ENCODE data around the gene MB.

MB gene

GRCh38 chr22:35559354-35560005 is 57.6 kb downstream of the MB start:
- Histone ChIP-seq H3K9me3 (ENCODE audit: control insufficient read depth in 2 of 2, low read length in 2 of 2) (no peaks in the 10 kb centered on the region), H3K27ac (ENCODE audit: low read length) (no peak overlapping the region), H3K9ac (ENCODE audit: low read length in 2 of 2) (no peak overlapping the region), H3K36me3 (ENCODE audit: control insufficient read depth in 2 of 2, insufficient read depth in 2 of 2, low read length in 2 of 2) (no peaks in the 10 kb centered on the region), H3K27me3 (ENCODE audit: control insufficient read depth in 1 of 2, insufficient read depth in 2 of 2, low read length in 2 of 2) (no peaks in the 10 kb centered on the region), H3K4me1 (ENCODE audit: control insufficient read depth, insufficient read depth, low read length) (peaks cover 2% of the 10 kb centered on the region), H3K4me3 (ENCODE audit: low read length in 2 of 2) (no peak overlapping the region)

- Histone ChIP-seq H3K9me3 (ENCODE audit: control insufficient read depth in 2 of 2, low read length in 2 of 2) (no peaks in the 10 kb centered on the region), H3K4me1 (ENCODE audit: control insufficient read depth, insufficient read depth, low read length) (no peaks in the 10 kb centered on the region), H3K27ac (ENCODE audit: low read length) (no peak overlapping the region), H3K9ac (ENCODE audit: low read length in 2 of 2) (no peak overlapping the region), H3K36me3 (ENCODE audit: control insufficient read depth in 2 of 2, insufficient read depth in 2 of 2, low read length in 2 of 2) (no peaks in the 10 kb centered on the region), H3K4me3 (ENCODE audit: low read length in 2 of 2) (no peak overlapping the region), H3K27me3 (ENCODE audit: control insufficient read depth in 1 of 2, insufficient read depth in 2 of 2, low read length in 2 of 2) (no peaks in the 10 kb centered on the region)
Observed at GRCh38 chr22:35558719-35559118, 58.4 kb downstream of the MB start.

GRCh38 chr22:35558031-35558430 is 59.1 kb downstream of the MB start:
- Histone ChIP-seq H3K4me1 (ENCODE audit: control insufficient read depth, insufficient read depth, low read length) (no peaks in the 10 kb centered on the region), H3K9ac (ENCODE audit: low read length in 2 of 2) (no peak overlapping the region), H3K36me3 (ENCODE audit: control insufficient read depth in 2 of 2, insufficient read depth in 2 of 2, low read length in 2 of 2) (peaks cover 0 to under 1% of the 10 kb centered on the region in 2 donors), H3K27me3 (ENCODE audit: control insufficient read depth in 1 of 2, insufficient read depth in 2 of 2, low read length in 2 of 2) (no peaks in the 10 kb centered on the region), H3K4me3 (ENCODE audit: low read length in 2 of 2) (no peak overlapping the region), H3K27ac (ENCODE audit: low read length) (no peak overlapping the region), H3K9me3 (ENCODE audit: control insufficient read depth in 2 of 2, low read length in 2 of 2) (no peaks in the 10 kb centered on the region)
